ENCODE data around the gene KAZN. TPM values are rescaled to one million over a fixed set of nuclear protein-coding genes. Genes with fewer than 3 reads are reported as not detected.

KAZN gene
- polyA plus RNA-seq, 5 donors: 26.2 to 34.7 (median 29.0) TPM

GRCh38 chr1:15153842-15154479, 555.5 kb downstream of the KAZN start:
- peak; percentile 68 to 70 for DNase-seq

- DNase-seq: no peak
These were observed 556.1 kb downstream of the KAZN start for GRCh38 chr1:15154480-15155036.

GRCh38 chr1:15155191-15155590, 556.7 kb downstream of the KAZN start:
- DNase-seq: no peak

- peak in 1 of 2 donors; percentile 52 for DNase-seq
These were observed 557.6 kb downstream of the KAZN start for GRCh38 chr1:15155888-15156741.

- DNase-seq: no peak
These were observed 558.4 kb downstream of the KAZN start for GRCh38 chr1:15156807-15157380.

- no peak for DNase-seq
These were observed 559.3 kb downstream of the KAZN start for GRCh38 chr1:15157524-15158399.

- DNase-seq: no peak
These were observed 560.2 kb downstream of the KAZN start for GRCh38 chr1:15158506-15159165.

GRCh38 chr1:15159166-15159555, 560.7 kb downstream of the KAZN start:
- no peak for DNase-seq

- DNase-seq: no peak
These were observed 562.1 kb downstream of the KAZN start for GRCh38 chr1:15160626-15161025.

- no peak for DNase-seq
These were observed 568.9 kb downstream of the KAZN start for GRCh38 chr1:15167386-15167785.

Measured in right lung (tissue), 5 donors.